MCF 10A (cell line): ENCODE data around the gene WDR88. TPM values are rescaled to one million over a fixed set of nuclear protein-coding genes. Genes with fewer than 3 reads are reported as not detected.

Experiments
- BruUV-seq: library from RNA; stranded (reverse); fragments of 400-500 nt; replicated peaks from 2 replicates; lab custom pipeline; 2021; lab: Mats Ljungman, UMichigan
- CTCF ChIA-PET: fragments of 300-600 bp; sonication (Branson Sonifier 250); formaldehyde crosslinking; extraction: SDS; loops from one replicate; lab custom pipeline; 2021; ENCODE audit warnings: antibody characterized with exemption, inconsistent platforms; lab: Yijun Ruan, JAX
- POLR2A ChIA-PET: fragments of 300-600, 350-650 bp; sonication (Branson Sonifier 250); formaldehyde crosslinking; extraction: SDS; loops from one replicate; lab custom pipeline; 2020; ENCODE audit warnings: antibody characterized with exemption, inconsistent platforms; lab: Yijun Ruan, JAX
- DNase-seq: peaks from one replicate; pipeline ENCODE4 v3.0.0-alpha.2; 2018; ENCODE audit not compliant: unreplicated experiment
- H3K27ac Mint-ChIP-seq: one replicate; pipeline ENCODE4 v1.8.0; 2022; ENCODE audit warnings: mild to moderate bottlenecking, low read depth, mixed read lengths; ENCODE audit not compliant: unreplicated experiment
- H3K27me3 Mint-ChIP-seq: one replicate; pipeline ENCODE4 v1.8.0; 2022; ENCODE audit warnings: mixed read lengths; ENCODE audit not compliant: insufficient read depth, unreplicated experiment
- H3K36me3 Mint-ChIP-seq: one replicate; pipeline ENCODE4 v1.8.0; 2022; ENCODE audit warnings: mild to moderate bottlenecking, moderate library complexity, mixed read lengths; ENCODE audit not compliant: insufficient read depth, unreplicated experiment
- H3K4me1 Mint-ChIP-seq: one replicate; pipeline ENCODE4 v1.8.0; 2022; ENCODE audit warnings: mixed read lengths; ENCODE audit not compliant: insufficient read depth, unreplicated experiment
- H3K4me3 Mint-ChIP-seq: one replicate; pipeline ENCODE4 v1.8.0; 2022; ENCODE audit warnings: mild to moderate bottlenecking, moderate library complexity, mixed read lengths; ENCODE audit not compliant: unreplicated experiment
- H3K9me3 Mint-ChIP-seq: one replicate; pipeline ENCODE4 v1.8.0; 2022; ENCODE audit warnings: mixed read lengths; ENCODE audit not compliant: unreplicated experiment
- CTCF ChIP-seq: fragments of 200-600 bp; IDR thresholded peaks from one replicate; pipeline ENCODE4 v1.8.0; 2022; ENCODE audit warnings: antibody characterized with exemption, mild to moderate bottlenecking; ENCODE audit not compliant: unreplicated experiment
- intact Hi-C: fragments of 100-400 bp; cut with micrococcal nuclease; formaldehyde crosslinking; loops from 2 replicates; pipeline ENCODE4 v1.14.1; 2022
- total RNA-seq: library from RNA; stranded (reverse); gene quantifications from 2 replicates; pipeline ENCODE4 v1.2.3, GENCODE V29; 2022

WDR88 gene
- total RNA-seq, 1 experiment from 2014 or later, result not detected

DNA sequence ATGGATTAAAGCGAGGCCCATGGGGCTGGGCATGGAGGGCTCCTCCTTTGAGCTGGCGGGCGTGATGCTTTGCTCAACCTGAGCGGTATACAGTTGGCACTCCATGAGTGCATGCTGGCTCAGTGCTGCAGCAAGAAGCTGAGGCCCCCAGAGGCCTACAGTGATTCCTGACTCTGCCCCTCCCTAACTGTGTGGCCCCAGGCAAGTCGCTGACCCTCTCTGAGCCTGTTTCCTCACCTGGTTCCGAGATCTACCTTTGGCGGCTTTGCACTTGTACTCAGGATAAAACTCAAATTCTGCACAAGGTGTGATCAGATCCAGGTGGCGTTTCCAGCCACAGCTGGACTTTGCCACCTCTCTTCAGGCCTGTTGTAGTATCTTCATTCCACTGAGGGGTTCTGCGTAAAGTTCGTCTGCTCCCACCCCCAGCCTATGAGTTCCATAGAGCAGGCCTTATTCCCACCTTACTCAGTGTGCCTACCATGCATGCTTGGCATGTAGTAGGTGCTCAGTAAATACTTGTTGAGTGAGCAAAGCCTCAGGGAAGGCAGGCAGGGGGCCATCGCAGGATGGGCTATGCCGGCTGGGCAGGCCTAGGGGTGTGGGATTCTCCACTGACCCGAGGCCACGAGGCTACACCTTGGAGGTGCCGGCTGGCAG is 70.1 kb downstream of the WDR88 start:
- Mint-ChIP-seq H3K4me1 (no peaks in the 10 kb centered on the region), H3K27me3 (no peaks in the 10 kb centered on the region), H3K9me3 (no peaks in the 10 kb centered on the region), H3K36me3 (no peaks in the 10 kb centered on the region), H3K4me3 (no peak overlapping the region), H3K27ac (no peak overlapping the region)
- no TSS peak for BruUV-seq
- ChIA-PET CTCF (interaction anchor here (0.5 to 1.6 kb wide), 4 partner anchors 14 to 761 kb away, joined by 3 to 6 read pairs (median 4); no protein-coding TSS in a partner anchor), POLR2A (interaction anchor here (1.5 kb wide), 1 partner anchor 25 kb away, joined by 5 read pairs; no protein-coding TSS in a partner anchor)
- intact Hi-C loops, result no loop called here
- no peak for DNase-seq
- no peak for TF ChIP-seq CTCF

DNA sequence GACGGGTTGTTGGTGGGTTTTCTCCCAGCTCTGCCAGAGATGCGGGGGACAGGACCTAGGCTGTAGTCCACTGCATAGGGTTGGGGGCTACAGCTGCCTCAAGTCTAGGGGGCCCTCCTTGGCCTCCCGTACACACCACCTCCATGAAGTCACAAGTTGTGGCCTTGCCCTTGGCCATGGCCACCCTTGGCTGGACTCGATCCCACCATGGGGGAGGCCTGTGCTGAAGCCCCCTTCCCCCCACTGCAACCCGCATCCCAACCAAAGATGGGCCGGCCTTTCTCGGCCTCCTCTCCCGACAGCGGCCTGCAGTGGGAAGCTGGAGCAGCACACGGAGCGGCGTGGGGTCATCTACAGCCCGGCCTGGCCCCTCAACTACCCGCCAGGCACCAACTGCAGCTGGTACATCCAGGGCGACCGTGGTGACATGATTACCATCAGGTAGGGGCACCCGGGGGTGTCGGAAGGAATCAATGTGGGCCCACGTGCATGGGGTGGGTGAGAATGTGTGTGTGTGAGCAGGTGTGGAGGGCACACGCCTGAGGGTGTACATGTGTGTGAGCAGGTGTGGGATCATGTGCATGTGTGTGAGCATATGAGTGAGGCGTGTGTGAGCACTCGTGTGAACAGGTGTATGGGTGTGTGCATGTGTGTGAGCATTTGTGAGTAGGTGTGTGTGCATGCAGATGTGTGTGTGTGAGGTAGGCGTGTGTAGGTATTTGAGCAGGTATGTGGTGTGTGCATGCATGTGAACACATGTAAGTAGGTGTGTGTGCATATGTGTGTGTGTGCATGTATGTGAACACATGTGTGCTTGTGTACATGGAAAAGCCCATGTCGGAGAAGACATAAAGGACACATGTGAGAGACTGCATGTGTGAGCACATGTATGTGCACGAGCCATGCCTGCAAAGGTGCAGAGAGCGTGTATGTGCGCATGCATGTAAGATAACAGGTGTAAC is 70.9 kb downstream of the WDR88 start:
- no peaks in the 10 kb centered on the region for H3K4me1 Mint-ChIP-seq
- no peak overlapping the region for H3K4me3 Mint-ChIP-seq
- no peaks in the 10 kb centered on the region for H3K9me3 Mint-ChIP-seq
- CTCF ChIA-PET, result interaction anchor here (0.5 to 1.6 kb wide), 3 partner anchors 14 to 760 kb away, joined by 3 to 6 read pairs (median 4); no protein-coding TSS in a partner anchor
- intact Hi-C loops, result no loop called here
- H3K36me3 Mint-ChIP-seq, result no peaks in the 10 kb centered on the region
- no peaks in the 10 kb centered on the region for H3K27me3 Mint-ChIP-seq
- BruUV-seq, result no TSS peak
- no peak for TF ChIP-seq CTCF
- DNase-seq, result no peak
- H3K27ac Mint-ChIP-seq, result no peak overlapping the region
- POLR2A ChIA-PET, result interaction anchor here (1.5 kb wide), 1 partner anchor 26 kb away, joined by 5 read pairs; no protein-coding TSS in a partner anchor

- H3K27me3 Mint-ChIP-seq, result no peaks in the 10 kb centered on the region
- DNase-seq, result no peak
- H3K4me1 Mint-ChIP-seq, result no peaks in the 10 kb centered on the region
- TF ChIP-seq CTCF, result no peak
- H3K4me3 Mint-ChIP-seq, result no peak overlapping the region
- no peaks in the 10 kb centered on the region for H3K36me3 Mint-ChIP-seq
- no peak overlapping the region for H3K27ac Mint-ChIP-seq
- ChIA-PET CTCF (interaction anchor here (1.6 kb wide), 1 partner anchor 212 kb away, joined by 3 read pairs; no protein-coding TSS in a partner anchor), POLR2A (no interaction called here)
- BruUV-seq, result no TSS peak
- intact Hi-C loops, result no loop called here
- H3K9me3 Mint-ChIP-seq, result no peaks in the 10 kb centered on the region
Observed at GRCh38 chr19:33203529-33203928, 71.6 kb downstream of the WDR88 start.
